Chondrocyte (in vitro differentiated cells): ENCODE data around the gene MRE11. TPM values are rescaled to one million over a fixed set of nuclear protein-coding genes. Genes with fewer than 3 reads are reported as not detected.

Experiments used
- DNase-seq: peaks from one replicate; pipeline ENCODE4 v3.0.0; 2021; ENCODE audit warnings: mixed read lengths, low spot score
- H3K27ac Mint-ChIP-seq: one replicate; pipeline ENCODE4 v1.8.0; 2021; ENCODE audit warnings: mild to moderate bottlenecking, moderate library complexity, mixed read lengths; ENCODE audit not compliant: unreplicated experiment
- H3K27me3 Mint-ChIP-seq: 2 replicates; pipeline ENCODE4 v1.8.0; 2021; ENCODE audit warnings: low read depth, mixed read lengths
- H3K36me3 Mint-ChIP-seq: 2 replicates; pipeline ENCODE4 v1.8.0; 2021; ENCODE audit warnings: low read depth, mixed read lengths
- H3K4me1 Mint-ChIP-seq: 2 replicates; pipeline ENCODE4 v1.8.0; 2021; ENCODE audit warnings: low read depth, mild to moderate bottlenecking, mixed read lengths
- H3K4me3 Mint-ChIP-seq: one replicate; pipeline ENCODE4 v1.8.0; 2021; ENCODE audit warnings: mild to moderate bottlenecking, moderate library complexity, mixed read lengths; ENCODE audit not compliant: unreplicated experiment
- H3K9me3 Mint-ChIP-seq: 2 replicates; pipeline ENCODE4 v1.8.0; 2021; ENCODE audit warnings: low read depth, mixed read lengths
- CTCF ChIP-seq: fragments of 200-600 bp; sonication (generic); IDR thresholded peaks from 2 replicates; pipeline ENCODE4 v1.5.0; 2021; ENCODE audit warnings: antibody characterized with exemption, mild to moderate bottlenecking, moderate library complexity
- total RNA-seq: library from RNA; stranded (reverse); gene quantifications from 3 replicates; pipeline ENCODE4 v1.2.1, GENCODE V29; 2021

MRE11 gene
- total RNA-seq, 1 donor from 2014 or later = 13.7 TPM

DNA sequence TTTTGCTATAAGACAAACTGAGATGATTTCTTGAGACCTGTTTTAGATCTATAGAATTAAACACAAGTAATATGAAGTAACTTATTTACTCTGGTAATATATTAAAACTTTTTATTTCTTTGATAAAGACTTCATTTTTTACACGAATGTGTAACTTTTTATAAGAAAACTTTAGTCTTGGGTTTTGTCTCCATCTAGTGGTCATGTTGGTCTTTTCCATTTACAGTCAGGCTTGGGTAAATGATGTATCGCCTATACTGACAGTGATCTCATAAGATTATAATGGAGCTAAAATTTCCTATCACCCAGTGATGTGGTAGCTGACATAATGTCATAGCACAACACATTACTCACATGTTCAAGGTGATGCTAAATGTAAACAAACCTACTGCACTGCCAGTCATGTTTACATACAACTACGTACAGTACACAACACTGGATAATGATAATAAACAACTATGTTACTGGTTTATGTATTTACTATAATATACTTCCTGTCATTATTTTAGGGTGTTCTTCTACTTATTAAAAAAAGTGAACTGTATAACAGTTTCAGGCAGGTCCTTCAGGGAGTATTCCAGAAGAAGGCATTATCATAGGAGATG lies 11.1 kb upstream of the MRE11 start:
- Mint-ChIP-seq H3K4me1 (no peaks in the 10 kb centered on the region), H3K4me3 (no peak overlapping the region), H3K36me3 (no peaks in the 10 kb centered on the region), H3K9me3 (no peaks in the 10 kb centered on the region), H3K27me3 (peaks cover 3% of the 10 kb centered on the region), H3K27ac (no peak overlapping the region)
- peak; percentile 94 for TF ChIP-seq CTCF
- no peak for DNase-seq

GRCh38 chr11:94501522-94501921 lies 7.9 kb upstream of the MRE11 start:
- Mint-ChIP-seq H3K27me3 (no peaks in the 10 kb centered on the region), H3K27ac (no peak overlapping the region), H3K36me3 (peaks cover 14% of the 10 kb centered on the region), H3K4me1 (no peaks in the 10 kb centered on the region), H3K4me3 (no peak overlapping the region), H3K9me3 (no peaks in the 10 kb centered on the region)
- peak; percentile 22 for TF ChIP-seq CTCF
- DNase-seq = no peak

- Mint-ChIP-seq H3K27me3 (no peaks in the 10 kb centered on the region), H3K27ac (peak overlapping the region; percentile 27)
- no peak for TF ChIP-seq CTCF
These were observed 6.5 kb upstream of the MRE11 start for GRCh38 chr11:94500181-94500580.

DNA sequence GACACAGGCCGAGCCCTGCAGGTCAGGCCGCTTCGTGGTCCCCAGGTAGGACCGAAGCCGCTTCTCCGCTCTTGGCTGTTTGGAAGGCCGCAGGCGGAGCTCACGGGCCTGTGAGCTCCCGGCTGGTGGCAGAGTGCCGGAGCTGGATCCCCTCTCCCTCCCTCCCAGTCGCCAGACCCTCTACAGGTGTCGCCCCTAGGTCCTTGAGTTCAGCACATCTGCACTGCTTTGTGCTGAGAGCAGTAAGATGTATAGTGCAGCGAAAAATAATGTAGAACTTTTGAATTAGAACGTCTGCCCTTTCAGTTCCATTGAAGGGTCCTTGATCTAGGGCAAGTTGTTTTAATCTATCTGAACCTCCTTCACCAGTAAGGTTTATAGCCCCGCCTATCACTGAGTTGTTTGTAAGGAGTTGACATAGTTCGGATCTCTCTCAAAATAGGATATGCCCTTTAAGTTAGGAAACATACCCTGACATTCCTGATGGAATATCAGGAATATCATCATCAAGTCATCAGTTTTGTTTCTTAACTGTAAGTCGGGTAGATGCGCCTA lies 559 bp upstream of the MRE11 start:
- Mint-ChIP-seq H3K4me3 (peak overlapping the region; percentile 94), H3K27ac (peak overlapping the region; percentile 97), H3K36me3 (peaks cover 15% of the 10 kb centered on the region), H3K9me3 (no peaks in the 10 kb centered on the region), H3K27me3 (no peaks in the 10 kb centered on the region), H3K4me1 (peaks cover 25% of the 10 kb centered on the region)
- peak; percentile 23 for TF ChIP-seq CTCF
- DNase-seq = no peak

More at GRCh38 chr11:94500181-94500580, 6.5 kb upstream of the MRE11 start:
- Mint-ChIP-seq H3K36me3 (peaks cover 14% of the 10 kb centered on the region), H3K4me3 (no peak overlapping the region), H3K9me3 (no peaks in the 10 kb centered on the region), H3K4me1 (peaks cover 6% of the 10 kb centered on the region)
- DNase-seq = no peak

DNA sequence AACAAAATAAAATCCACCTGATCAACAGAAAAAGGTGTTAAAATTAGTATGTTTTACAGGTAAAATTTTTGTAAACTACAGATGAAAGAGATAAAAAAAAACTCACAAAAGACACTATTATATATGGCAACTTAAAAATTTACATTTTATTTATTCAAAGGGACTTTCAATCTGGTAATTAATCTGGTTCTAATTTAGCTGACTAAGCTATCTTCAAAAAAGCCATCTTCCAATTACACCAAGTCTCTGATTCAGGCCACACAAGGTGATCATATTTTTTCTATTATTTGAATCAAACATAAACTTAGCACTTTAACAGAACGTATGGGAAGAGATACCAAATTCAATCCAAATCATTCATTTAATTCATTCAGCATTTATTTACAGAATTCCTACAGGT lies 7.6 kb downstream of the MRE11 start:
- H3K36me3 Mint-ChIP-seq = peaks cover 25% of the 10 kb centered on the region
- H3K9me3 Mint-ChIP-seq = peaks cover 3% of the 10 kb centered on the region
- no peak overlapping the region for H3K4me3 Mint-ChIP-seq

More for the DNA sequence above, 7.6 kb downstream of the MRE11 start:
- Mint-ChIP-seq H3K4me1 (peaks cover 5% of the 10 kb centered on the region), H3K27ac (no peak overlapping the region), H3K27me3 (no peaks in the 10 kb centered on the region)
- DNase-seq = no peak
- no peak for TF ChIP-seq CTCF
